Muscle of arm (tissue), 12 donors: Measurements from ENCODE around the gene UVRAG. TPM values are rescaled to one million over a fixed set of nuclear protein-coding genes. Genes with fewer than 3 reads are reported as not detected.
"Not testable (repeated sequence)": the region's sequence is repeated elsewhere in the genome, so short reads cannot be mapped to it uniquely, and the experiment has no call there.

Source experiments
- DNase-seq: peaks from one replicate; pipeline ENCODE4 v3.0.0-alpha.2; 2013
- polyA plus RNA-seq, 12 donors: library from polyadenylated mRNA; unstranded; fragments of 120-200 nt; gene quantifications; one replicate each; pipeline ENCODE4 v1.2.1, GENCODE V29; 2013; ENCODE audit not compliant: insufficient read length in 12 of 12

UVRAG gene
- polyA plus RNA-seq, 12 donors, result 8.4 to 15.8 (median 10.8) TPM; not detected in 1

DNA sequence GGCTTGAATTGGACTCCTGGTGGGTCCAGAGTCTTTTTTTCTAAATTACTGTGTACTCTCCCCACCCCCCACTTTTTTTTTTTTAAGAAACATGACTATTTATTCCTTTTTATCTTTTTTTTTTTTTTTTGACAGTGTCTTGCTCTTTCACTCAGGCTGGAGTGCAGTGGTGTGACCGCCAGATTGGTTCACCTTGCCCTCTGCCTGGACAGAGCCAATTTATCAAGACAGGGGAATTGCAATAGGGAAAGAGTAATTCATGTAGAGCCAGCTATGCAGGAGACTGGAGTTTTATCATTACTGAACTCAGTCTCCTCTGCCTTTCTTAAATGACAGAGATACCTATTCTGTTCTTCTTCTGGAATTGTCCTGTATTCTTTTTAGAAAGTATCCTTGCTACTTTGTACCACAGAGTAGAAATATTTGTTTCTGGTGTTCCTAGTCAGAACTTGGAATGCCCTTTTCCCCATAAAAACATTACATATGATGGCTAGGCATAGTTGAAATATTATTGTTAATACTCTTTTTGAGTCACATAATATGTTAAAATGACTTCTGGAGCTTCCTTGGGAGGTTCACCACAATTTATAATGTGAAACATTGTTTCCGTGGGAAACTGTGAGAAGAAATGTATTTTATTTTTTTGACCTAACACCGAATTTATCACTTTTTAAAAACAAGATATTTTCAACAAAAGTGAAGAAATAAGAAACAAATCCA, 95.6 kb downstream of the UVRAG start:
- no peak for DNase-seq

- DNase-seq, result no peak
Observed at GRCh38 chr11:75911459-75911858, 96.4 kb downstream of the UVRAG start.

GRCh38 chr11:75913984-75914383, 99.0 kb downstream of the UVRAG start:
- DNase-seq, result no peak

GRCh38 chr11:75916882-75917281, 101.9 kb downstream of the UVRAG start:
- no peak for DNase-seq

GRCh38 chr11:75918331-75918730, 103.3 kb downstream of the UVRAG start:
- no peak for DNase-seq

GRCh38 chr11:75919525-75919924, 104.5 kb downstream of the UVRAG start:
- peak; percentile 56 for DNase-seq

GRCh38 chr11:75920848-75921247, 105.8 kb downstream of the UVRAG start:
- no peak for DNase-seq

DNA sequence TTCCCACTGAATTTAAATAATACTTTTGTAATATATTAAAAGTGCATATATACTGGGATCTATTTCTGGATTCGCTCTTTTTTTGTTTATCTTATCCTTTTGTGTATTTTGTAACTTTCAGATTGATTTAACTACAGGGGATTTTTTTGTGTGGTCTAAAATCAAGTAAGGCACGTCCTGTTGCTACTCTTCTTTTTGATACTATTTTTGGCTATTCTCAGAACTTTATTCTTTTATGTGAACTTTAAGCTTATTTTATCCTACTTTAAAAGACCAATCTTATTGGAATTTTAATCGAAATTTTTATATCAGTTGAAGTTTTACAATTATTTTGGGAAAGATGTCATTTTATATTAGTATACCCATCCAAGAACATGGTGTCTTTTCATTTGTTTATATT, 106.8 kb downstream of the UVRAG start:
- DNase-seq, result no peak

DNA sequence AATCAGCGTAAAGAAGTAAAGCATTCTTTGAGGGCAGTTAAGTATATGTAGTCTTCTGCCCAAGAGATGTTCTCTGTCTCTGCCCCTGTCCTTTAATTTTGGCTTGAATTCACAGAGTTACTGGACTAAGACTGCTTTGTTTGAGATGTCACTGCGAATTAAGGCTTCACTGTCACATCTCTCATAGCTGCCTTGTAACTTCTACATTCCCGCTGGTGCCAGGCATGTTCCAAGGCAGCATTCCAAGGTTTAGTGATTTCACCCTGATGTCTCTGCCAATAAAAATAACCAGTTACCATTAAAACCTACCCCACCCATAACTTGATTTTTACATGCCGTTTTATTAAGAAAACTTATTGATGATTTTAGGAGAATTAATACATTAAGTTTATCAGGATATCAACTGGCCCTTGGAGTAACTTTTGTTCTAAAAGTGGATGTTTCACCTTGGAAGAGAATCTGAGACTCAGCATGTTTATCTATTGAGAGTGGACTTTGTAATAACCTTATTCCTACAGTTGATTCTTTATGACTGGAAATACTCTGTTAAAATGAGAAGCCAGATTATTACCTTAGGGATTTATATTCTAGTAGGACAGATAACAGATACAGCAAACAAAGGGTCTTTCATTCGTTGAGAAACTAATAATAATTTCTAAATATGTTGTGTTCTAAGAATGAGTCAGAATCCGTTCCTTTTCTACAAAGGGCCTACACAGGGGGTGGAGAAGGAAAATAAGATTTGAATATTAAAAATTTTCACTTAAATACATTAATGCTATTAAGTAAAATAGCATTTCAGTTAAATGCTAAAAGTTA, 110.2 kb downstream of the UVRAG start:
- DNase-seq, result no peak

- no peak for DNase-seq
Observed at GRCh38 chr11:75925785-75926164, 110.8 kb downstream of the UVRAG start.

DNA sequence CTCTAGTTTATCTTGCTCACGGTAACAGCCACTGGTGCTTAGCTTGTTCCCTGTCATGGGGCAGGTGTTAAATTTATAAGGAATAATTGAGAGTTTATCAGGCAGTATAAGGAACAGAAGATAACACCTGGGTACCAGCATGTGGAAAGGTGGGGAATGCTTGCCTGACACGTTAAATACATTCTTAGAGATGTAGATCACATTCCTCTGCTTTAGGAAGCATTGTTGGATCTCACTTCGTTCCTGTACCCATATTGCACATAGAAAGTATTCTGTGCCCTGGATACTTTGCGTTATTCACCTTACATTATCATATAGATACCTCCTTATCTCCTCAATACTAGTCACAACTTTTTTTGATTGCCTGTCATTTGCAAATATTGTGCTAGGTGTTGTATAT, 114.7 kb downstream of the UVRAG start:
- no peak for DNase-seq

DNA sequence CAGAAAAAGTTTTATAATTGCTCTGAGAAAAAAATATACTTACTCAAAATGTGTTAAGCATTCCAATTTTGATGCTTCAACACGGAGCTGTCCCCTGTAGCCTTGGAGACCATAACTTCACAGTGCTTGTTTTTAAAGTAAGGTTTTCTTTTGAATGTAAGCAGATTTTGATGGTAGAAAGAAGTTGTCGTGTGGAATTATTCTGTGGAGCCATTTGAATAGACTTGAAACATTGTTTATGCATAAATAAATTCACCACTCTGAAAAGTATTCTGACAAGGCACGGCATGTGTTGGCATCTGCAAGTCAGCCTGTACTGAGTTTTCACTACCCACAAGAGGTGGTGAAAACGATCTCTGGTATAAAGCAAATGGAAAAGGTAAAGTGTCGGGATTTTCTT, 115.5 kb downstream of the UVRAG start:
- DNase-seq, result no peak

DNA sequence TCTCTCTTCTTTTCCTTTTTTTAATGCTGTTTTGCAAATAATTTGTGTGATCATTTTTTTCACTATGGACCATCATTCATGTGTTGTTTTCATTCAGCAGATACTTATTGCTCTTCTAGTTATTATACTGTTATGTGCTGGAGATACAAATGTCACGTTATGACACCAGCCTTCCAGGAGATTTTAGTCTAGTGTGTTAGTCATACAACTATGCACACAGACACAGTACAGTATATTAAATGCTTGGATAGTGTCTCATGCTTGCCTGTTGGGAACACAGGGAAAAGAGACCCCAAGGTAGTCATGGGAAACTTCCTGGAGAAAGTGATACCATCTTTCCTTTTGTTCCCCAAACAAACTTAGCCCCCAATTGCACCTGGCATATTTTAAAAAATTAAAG, 116.1 kb downstream of the UVRAG start:
- no peak for DNase-seq

DNA sequence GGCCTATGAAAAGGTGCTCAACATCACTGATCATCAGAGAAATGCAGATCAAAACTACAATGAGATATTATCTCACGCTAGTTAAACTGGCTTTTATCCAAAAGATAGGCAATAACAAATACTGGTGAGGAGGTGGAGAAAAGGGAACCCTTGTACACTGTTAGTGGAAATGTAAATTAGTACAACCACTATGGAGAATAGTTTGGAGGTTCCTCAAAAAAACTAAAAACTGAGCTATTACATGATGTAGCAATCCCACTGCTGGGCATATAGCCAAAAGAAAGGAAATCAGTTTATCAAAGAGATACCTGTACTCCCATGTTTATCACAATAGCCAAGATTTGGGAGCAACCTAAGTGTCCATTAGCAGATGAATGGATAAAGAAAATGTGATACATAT, 118.7 kb downstream of the UVRAG start:
- DNase-seq, result not testable (repeated sequence)

DNA sequence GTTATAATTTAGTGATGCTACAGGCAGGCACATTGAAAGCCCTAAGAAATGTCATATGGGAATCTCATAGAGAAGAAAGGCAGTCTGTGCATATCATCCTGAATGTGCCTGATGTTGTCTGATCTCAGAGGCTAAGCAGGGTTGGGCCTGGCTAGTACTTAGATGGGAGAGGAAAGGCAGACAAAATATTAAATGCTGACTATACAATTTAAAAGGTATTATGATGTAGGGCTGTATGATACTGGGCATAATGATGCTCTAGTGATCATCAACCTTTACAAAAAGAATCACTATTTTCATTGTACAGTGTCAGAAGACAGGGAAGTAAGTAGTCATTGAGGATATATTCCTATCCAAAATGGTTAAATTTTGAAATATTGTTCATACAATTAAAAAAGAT, 119.8 kb downstream of the UVRAG start:
- DNase-seq, result no peak

- no peak for DNase-seq
Observed at GRCh38 chr11:75938543-75938942, 123.5 kb downstream of the UVRAG start.

DNA sequence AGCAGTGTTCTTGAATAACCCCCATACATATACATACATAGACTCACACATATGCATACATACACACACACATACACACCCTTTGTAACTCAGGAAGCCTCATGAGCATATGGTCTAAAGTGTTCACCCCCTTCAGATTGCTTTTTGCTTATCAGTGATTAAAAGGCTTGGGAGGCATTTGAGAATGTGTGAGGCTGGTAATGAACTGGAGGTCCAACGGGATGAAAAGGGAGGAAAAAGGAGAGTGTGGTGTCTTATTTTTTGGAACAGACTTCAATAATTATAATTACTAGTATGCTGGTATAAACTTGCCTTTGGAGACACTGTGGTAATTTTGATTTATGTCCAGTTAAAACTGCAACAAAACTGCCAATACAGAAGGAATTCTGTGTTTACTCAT, 124.5 kb downstream of the UVRAG start:
- no peak for DNase-seq

GRCh38 chr11:75939992-75940391, 125.0 kb downstream of the UVRAG start:
- no peak for DNase-seq

DNA sequence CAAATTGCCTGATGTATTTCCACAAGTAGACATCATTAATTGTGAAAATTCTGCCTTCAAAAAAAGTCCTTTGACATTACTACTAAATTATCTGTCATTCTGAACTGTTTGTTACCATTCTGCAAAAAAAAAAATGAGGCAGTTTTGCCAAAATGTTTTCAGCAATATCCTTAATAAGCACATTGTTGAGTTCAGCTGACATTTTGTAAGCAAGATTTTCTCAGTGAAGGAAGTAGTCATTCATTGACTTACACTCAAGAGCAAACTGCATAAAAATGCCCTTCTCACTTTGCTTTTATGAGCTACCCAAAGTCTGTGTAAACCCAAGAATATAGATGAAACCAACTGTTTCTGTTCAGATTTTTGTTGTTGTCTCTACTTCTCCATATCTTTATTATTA, 125.9 kb downstream of the UVRAG start:
- no peak for DNase-seq

DNA sequence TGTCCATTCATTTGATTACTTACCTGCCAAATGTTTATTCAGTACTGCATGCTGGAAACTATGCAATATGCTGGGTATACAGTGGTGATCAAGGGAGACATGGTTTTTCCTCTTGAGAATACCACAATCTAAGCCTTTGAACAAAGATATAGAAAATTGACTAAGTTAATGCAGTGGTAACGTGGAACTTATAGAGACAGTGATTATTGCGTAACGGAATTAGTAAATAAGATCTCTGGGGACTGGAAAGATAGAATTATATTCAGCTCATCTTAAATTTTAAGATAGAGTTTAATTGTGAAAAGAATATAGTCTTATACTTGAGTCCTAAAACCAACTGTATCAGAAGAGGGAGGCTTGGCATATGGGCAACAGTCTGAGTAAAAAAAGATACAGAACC, 129.5 kb downstream of the UVRAG start:
- no peak for DNase-seq

DNA sequence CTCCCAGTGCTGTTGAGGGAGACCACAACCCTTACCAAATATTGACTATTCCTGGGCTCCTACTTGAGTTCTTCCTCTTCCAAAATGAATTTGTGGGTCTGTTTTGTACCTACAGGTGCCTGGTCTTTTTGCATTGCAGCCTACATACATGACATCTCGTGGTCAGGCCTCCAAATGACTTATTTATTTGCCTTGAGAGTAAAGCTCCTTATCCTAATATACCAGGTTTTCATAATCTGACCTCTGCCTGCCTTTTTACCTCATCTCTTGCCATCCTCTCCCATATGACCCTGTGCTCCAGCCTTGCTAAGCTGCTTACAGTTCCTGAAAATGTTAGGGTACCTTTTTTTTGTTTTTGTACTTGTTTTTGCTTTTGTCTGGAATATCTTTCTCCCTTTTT, 130.4 kb downstream of the UVRAG start:
- no peak for DNase-seq

- no peak for DNase-seq
Observed at GRCh38 chr11:75945947-75946346, 130.9 kb downstream of the UVRAG start.
